ENCODE results near the gene LIF.

Gene LIF

GRCh38 chr22:30196141-30196879 lies 50.2 kb downstream of the LIF start:
- H3K36me3 Mint-ChIP-seq (ENCODE audit: low read depth) = no peaks in the 10 kb centered on the region
- peaks cover 75% of the 10 kb centered on the region for H3K4me1 Mint-ChIP-seq (ENCODE audit: low read depth)
- H3K27ac Mint-ChIP-seq = peak overlapping the region; percentile 89
- H3K4me3 Mint-ChIP-seq = peak overlapping the region; percentile 53
- no peaks in the 10 kb centered on the region for H3K27me3 Mint-ChIP-seq
- peaks cover 5% of the 10 kb centered on the region for H3K9me3 Mint-ChIP-seq

GRCh38 chr22:30195245-30196140 lies 51.1 kb downstream of the LIF start:
- peaks cover 5% of the 10 kb centered on the region for H3K9me3 Mint-ChIP-seq
- H3K4me3 Mint-ChIP-seq = peak overlapping the region; percentile 53
- peak overlapping the region; percentile 89 for H3K27ac Mint-ChIP-seq
- H3K36me3 Mint-ChIP-seq (ENCODE audit: low read depth) = no peaks in the 10 kb centered on the region
- peaks cover 84% of the 10 kb centered on the region for H3K4me1 Mint-ChIP-seq (ENCODE audit: low read depth)
- no peaks in the 10 kb centered on the region for H3K27me3 Mint-ChIP-seq

GRCh38 chr22:30193031-30193775 lies 53.4 kb downstream of the LIF start:
- no peak overlapping the region for H3K4me3 Mint-ChIP-seq
- peak overlapping the region; percentile 69 for H3K27ac Mint-ChIP-seq
- no peaks in the 10 kb centered on the region for H3K36me3 Mint-ChIP-seq (ENCODE audit: low read depth)
- no peaks in the 10 kb centered on the region for H3K27me3 Mint-ChIP-seq
- peaks cover 5% of the 10 kb centered on the region for H3K9me3 Mint-ChIP-seq
- peaks cover 89% of the 10 kb centered on the region for H3K4me1 Mint-ChIP-seq (ENCODE audit: low read depth)

DNA sequence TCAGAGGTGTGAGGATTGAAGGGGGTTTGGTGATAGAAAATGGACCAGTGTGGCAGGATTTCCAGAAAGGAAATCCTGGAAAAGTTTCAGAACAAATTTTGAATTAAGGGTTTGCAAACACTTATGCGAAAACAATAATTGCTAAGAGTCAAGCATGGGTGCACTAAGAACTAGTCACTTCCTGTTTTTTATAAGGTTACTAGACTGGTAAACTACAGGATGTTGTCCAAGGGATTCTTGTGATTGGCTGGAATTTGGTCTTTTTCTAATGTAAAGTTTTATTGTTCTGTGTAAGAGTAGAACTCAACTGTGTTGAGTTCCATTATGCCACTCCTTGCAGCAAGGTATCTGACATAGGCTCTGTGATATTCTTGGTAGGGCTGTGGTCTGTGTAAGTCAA lies 54.1 kb downstream of the LIF start:
- Mint-ChIP-seq H3K9me3 (peaks cover 5% of the 10 kb centered on the region), H3K4me3 (no peak overlapping the region), H3K4me1 (ENCODE audit: low read depth) (peaks cover 91% of the 10 kb centered on the region), H3K27me3 (no peaks in the 10 kb centered on the region), H3K36me3 (ENCODE audit: low read depth) (no peaks in the 10 kb centered on the region), H3K27ac (peak overlapping the region; percentile 23)

DNA sequence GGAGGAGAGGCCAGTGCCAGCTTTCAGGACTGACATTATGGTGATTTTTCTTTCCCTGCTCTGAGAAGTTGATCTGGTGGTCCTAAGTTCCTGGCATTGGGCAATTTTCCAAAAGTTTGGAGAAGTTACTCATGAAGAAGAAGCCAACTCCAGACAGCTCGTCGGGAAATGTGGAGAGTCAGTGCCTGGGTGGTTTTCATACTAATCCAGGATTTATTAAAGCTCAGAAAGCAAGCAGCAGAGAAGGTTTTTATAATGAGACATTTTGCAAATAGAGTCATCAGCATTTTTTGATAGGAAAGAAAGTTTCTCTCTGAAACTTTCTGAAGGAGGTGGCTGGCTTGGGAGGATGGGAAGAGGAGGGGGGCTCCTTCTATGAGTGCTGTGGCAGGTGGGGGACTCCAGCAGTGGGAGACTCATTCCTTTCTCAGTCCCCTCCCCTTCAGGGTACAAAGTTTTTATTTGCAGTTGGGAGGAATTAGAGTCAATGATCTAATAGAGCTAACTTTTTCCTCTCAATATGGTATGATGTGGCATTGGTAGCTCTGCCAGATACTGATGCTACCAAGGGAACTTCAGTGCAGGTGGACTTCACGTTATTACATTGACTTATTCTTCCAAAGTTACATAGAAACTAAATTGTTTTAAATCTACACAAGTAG lies 55.4 kb downstream of the LIF start:
- H3K9me3 Mint-ChIP-seq = peaks cover 5% of the 10 kb centered on the region
- H3K4me3 Mint-ChIP-seq = no peak overlapping the region
- H3K27ac Mint-ChIP-seq = no peak overlapping the region
- H3K27me3 Mint-ChIP-seq = no peaks in the 10 kb centered on the region
- no peaks in the 10 kb centered on the region for H3K36me3 Mint-ChIP-seq (ENCODE audit: low read depth)
- peaks cover 91% of the 10 kb centered on the region for H3K4me1 Mint-ChIP-seq (ENCODE audit: low read depth)

- Mint-ChIP-seq H3K4me3 (no peak overlapping the region), H3K27ac (peak overlapping the region; percentile 19), H3K4me1 (ENCODE audit: low read depth) (peaks cover 89% of the 10 kb centered on the region), H3K27me3 (no peaks in the 10 kb centered on the region), H3K9me3 (peaks cover 5% of the 10 kb centered on the region), H3K36me3 (ENCODE audit: low read depth) (no peaks in the 10 kb centered on the region)
Measured at GRCh38 chr22:30190574-30190973, 56.0 kb downstream of the LIF start.
